Measurements from ENCODE around the gene TLX2.

DNA sequence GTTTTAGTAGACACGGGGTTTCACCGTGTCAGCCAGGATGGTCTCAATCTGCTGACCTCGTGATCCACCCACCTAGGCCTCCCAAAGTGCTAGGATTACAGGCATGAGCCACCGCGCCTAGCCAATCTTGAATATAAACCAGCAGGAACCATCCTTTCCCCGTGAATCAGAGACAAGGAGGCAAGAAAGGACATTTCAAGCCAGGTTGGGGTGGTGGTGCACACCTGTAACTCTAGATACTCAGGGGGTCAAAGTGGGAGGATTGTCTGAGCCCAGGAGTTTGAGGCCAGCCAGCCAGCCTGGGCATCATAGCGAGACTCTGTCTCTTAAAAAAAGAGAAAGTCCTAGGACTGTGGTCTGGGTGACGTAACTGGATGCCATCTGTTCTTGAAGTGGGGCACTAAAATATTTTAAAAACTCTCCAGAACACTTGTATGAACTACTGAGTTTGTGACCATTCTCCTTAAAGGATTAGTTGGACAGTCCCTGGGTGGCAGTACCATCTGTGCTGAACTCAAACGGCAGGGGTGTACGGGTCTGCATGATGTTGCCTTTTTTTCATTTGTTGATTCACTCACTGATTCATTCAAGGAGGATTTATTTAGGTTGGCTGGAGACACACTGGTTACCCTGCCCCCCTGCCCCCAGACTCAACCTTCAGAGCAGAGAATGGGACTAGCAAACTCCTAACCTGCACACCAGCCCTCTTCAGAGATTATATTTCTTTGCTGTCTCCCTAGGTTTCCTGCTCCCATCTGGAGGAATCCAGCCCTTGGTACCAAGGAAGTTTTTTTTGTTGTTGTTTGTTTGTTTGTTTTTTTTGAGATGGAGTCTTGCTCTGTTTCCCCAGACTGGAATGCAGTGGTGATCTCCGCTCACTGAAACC is 2.9 kb upstream of the TLX2 start:
- TF ChIP-seq, protein P1, sequence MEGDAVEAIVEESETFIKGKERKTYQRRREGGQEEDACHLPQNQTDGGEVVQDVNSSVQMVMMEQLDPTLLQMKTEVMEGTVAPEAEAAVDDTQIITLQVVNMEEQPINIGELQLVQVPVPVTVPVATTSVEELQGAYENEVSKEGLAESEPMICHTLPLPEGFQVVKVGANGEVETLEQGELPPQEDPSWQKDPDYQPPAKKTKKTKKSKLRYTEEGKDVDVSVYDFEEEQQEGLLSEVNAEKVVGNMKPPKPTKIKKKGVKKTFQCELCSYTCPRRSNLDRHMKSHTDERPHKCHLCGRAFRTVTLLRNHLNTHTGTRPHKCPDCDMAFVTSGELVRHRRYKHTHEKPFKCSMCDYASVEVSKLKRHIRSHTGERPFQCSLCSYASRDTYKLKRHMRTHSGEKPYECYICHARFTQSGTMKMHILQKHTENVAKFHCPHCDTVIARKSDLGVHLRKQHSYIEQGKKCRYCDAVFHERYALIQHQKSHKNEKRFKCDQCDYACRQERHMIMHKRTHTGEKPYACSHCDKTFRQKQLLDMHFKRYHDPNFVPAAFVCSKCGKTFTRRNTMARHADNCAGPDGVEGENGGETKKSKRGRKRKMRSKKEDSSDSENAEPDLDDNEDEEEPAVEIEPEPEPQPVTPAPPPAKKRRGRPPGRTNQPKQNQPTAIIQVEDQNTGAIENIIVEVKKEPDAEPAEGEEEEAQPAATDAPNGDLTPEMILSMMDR (IDR thresholded peaks at IDR 0.05; ENCODE audit: insufficient read depth, low read length) = no peak
- TF ChIP-seq POLR2AphosphoS5 (IDR thresholded peaks at IDR 0.05; ENCODE audit: low read depth) = no peak
- TF ChIP-seq, protein P2, sequence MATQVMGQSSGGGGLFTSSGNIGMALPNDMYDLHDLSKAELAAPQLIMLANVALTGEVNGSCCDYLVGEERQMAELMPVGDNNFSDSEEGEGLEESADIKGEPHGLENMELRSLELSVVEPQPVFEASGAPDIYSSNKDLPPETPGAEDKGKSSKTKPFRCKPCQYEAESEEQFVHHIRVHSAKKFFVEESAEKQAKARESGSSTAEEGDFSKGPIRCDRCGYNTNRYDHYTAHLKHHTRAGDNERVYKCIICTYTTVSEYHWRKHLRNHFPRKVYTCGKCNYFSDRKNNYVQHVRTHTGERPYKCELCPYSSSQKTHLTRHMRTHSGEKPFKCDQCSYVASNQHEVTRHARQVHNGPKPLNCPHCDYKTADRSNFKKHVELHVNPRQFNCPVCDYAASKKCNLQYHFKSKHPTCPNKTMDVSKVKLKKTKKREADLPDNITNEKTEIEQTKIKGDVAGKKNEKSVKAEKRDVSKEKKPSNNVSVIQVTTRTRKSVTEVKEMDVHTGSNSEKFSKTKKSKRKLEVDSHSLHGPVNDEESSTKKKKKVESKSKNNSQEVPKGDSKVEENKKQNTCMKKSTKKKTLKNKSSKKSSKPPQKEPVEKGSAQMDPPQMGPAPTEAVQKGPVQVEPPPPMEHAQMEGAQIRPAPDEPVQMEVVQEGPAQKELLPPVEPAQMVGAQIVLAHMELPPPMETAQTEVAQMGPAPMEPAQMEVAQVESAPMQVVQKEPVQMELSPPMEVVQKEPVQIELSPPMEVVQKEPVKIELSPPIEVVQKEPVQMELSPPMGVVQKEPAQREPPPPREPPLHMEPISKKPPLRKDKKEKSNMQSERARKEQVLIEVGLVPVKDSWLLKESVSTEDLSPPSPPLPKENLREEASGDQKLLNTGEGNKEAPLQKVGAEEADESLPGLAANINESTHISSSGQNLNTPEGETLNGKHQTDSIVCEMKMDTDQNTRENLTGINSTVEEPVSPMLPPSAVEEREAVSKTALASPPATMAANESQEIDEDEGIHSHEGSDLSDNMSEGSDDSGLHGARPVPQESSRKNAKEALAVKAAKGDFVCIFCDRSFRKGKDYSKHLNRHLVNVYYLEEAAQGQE (IDR thresholded peaks at IDR 0.05; ENCODE audit: insufficient replicate concordance, low read depth) = no peak

Data from HL-60 (cell line).